WTC11 (cell line): ENCODE results near the gene VPS41. TPM values are rescaled to one million over a fixed set of nuclear protein-coding genes. Genes with fewer than 3 reads are reported as not detected.

Experiments
- ATAC-seq: fragments of 200-7000 bp; cut with Tn5 transposase; 2 replicates; pipeline ENCODE4 v1.10.0; 2021; ENCODE audit warnings: mild to moderate bottlenecking, moderate library complexity
- CTCF ChIA-PET: fragments of 300-600 bp; sonication (Branson Sonifier 250); formaldehyde crosslinking; loops from one replicate; lab custom pipeline; 2021; ENCODE audit warnings: antibody characterized with exemption; lab: Charles Lee
- POLR2A ChIA-PET: fragments of 350-600 bp; sonication (Branson Sonifier 250); formaldehyde crosslinking; loops from one replicate; lab custom pipeline; 2021; ENCODE audit warnings: antibody characterized with exemption; lab: Charles Lee
- DNase-seq: peaks from one replicate; pipeline ENCODE4 v3.0.0; 2021; ENCODE audit warnings: low spot score
- H3K27ac Mint-ChIP-seq: 2 replicates; pipeline ENCODE4 v1.8.0; 2021; ENCODE audit warnings: mixed read lengths
- H3K27me3 Mint-ChIP-seq: 2 replicates; pipeline ENCODE4 v1.8.0; 2021; ENCODE audit warnings: low read depth, mild to moderate bottlenecking, moderate library complexity, mixed read lengths
- H3K36me3 Mint-ChIP-seq: 2 replicates; pipeline ENCODE4 v1.8.0; 2021; ENCODE audit warnings: mixed read lengths
- H3K4me1 Mint-ChIP-seq: 2 replicates; pipeline ENCODE4 v1.8.0; 2022; ENCODE audit warnings: mixed read lengths
- H3K4me3 Mint-ChIP-seq: 2 replicates; pipeline ENCODE4 v1.8.0; 2021; ENCODE audit warnings: mild to moderate bottlenecking, moderate library complexity, mixed read lengths
- H3K9me3 Mint-ChIP-seq: 2 replicates; pipeline ENCODE4 v1.8.0; 2021; ENCODE audit warnings: mixed read lengths
- EMX1 ChIP-seq: fragments of 250-450 bp; sonication (Bioruptor Pico); IDR thresholded peaks from 2 replicates; pipeline ENCODE4 v1.8.0; 2021; ENCODE audit warnings: mild to moderate bottlenecking
- GTF2I ChIP-seq: fragments of 250-450 bp; sonication (Bioruptor Pico); conservative IDR thresholded peaks from 2 replicates; pipeline ENCODE4 v1.4.0; 2021; ENCODE audit warnings: mild to moderate bottlenecking
- KAT7 ChIP-seq: sonication (generic); formaldehyde crosslinking; IDR thresholded peaks from 2 replicates; pipeline ENCODE4 v1.8.1; 2023; ENCODE audit warnings: missing genetic modification reagents, mild to moderate bottlenecking, borderline replicate concordance
- MYBL2 ChIP-seq: sonication (generic); formaldehyde crosslinking; IDR thresholded peaks from 2 replicates; pipeline ENCODE4 v1.8.1; 2023; ENCODE audit warnings: mild to moderate bottlenecking, moderate library complexity, missing genetic modification reagents
- TP53 ChIP-seq: sonication (generic); formaldehyde crosslinking; IDR thresholded peaks from 2 replicates; pipeline ENCODE4 v1.8.1; 2023; ENCODE audit warnings: mild to moderate bottlenecking, missing genetic modification reagents
- ZNF138 ChIP-seq: sonication (generic); formaldehyde crosslinking; conservative IDR thresholded peaks from 2 replicates; pipeline ENCODE4 v1.8.1; 2022; ENCODE audit warnings: mild to moderate bottlenecking, moderate library complexity, missing genetic modification reagents
- ZNF317 ChIP-seq: sonication (generic); formaldehyde crosslinking; IDR thresholded peaks from 2 replicates; pipeline ENCODE4 v1.8.1; 2023; ENCODE audit warnings: low read depth, mild to moderate bottlenecking, moderate library complexity, missing genetic modification reagents, borderline replicate concordance
- total RNA-seq: library from RNA; stranded (reverse); gene quantifications from 3 replicates; pipeline ENCODE4 v1.2.3, GENCODE V29; 2021
- TF ChIP-seq, protein P1 (sequence below): fragments of 200-600 bp; IDR thresholded peaks from 2 replicates; pipeline ENCODE4 v1.8.0; 2022; ENCODE audit warnings: antibody characterized with exemption
- TF ChIP-seq, protein P2 (sequence below): sonication (generic); formaldehyde crosslinking; IDR thresholded peaks from 2 replicates; pipeline ENCODE4 v1.8.0; 2022; ENCODE audit warnings: missing genetic modification reagents
- TF ChIP-seq, protein P3 (sequence below): sonication (generic); formaldehyde crosslinking; IDR thresholded peaks from 2 replicates; pipeline ENCODE4 v1.8.0; 2022; ENCODE audit warnings: mild to moderate bottlenecking, missing genetic modification reagents
- TF ChIP-seq, protein P4 (sequence below): fragments of 250-450 bp; sonication (Bioruptor Pico); IDR thresholded peaks from 2 replicates; pipeline ENCODE4 v1.9.0; 2021; ENCODE audit warnings: mild to moderate bottlenecking, borderline replicate concordance
- TF ChIP-seq, protein P5 (sequence below): sonication (generic); formaldehyde crosslinking; IDR thresholded peaks from 2 replicates; pipeline ENCODE4 v1.8.1; 2023; ENCODE audit warnings: mild to moderate bottlenecking, missing genetic modification reagents
- TF ChIP-seq, protein P6 (sequence below): fragments of 250-450 bp; sonication (Bioruptor Pico); conservative IDR thresholded peaks from 2 replicates; pipeline ENCODE4 v1.9.0; 2021; ENCODE audit warnings: mild to moderate bottlenecking

The VPS41 gene
- total RNA-seq, 1 experiment from 2014 or later: 50.3 TPM

DNA sequence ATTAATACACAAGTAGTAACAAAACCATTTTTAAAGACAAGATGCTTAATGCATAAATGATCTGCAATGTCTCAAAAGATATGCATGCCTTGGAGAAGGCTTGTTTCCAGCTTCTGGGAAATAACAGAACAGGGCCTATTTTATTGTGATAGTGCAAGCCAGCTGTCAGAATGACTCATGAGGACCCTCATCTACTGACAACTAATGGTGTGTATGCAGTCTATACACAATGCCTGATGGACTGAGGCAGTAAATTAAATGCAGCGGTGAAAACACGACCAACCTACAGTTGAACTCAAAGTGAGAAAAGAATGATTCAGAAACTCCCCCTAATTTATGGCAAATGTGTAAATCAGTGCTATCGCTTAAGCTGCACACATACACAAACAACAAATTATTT lies 46.3 kb downstream of the VPS41 start (continued):
- TF ChIP-seq, protein P1, sequence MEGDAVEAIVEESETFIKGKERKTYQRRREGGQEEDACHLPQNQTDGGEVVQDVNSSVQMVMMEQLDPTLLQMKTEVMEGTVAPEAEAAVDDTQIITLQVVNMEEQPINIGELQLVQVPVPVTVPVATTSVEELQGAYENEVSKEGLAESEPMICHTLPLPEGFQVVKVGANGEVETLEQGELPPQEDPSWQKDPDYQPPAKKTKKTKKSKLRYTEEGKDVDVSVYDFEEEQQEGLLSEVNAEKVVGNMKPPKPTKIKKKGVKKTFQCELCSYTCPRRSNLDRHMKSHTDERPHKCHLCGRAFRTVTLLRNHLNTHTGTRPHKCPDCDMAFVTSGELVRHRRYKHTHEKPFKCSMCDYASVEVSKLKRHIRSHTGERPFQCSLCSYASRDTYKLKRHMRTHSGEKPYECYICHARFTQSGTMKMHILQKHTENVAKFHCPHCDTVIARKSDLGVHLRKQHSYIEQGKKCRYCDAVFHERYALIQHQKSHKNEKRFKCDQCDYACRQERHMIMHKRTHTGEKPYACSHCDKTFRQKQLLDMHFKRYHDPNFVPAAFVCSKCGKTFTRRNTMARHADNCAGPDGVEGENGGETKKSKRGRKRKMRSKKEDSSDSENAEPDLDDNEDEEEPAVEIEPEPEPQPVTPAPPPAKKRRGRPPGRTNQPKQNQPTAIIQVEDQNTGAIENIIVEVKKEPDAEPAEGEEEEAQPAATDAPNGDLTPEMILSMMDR: no peak
- TF ChIP-seq ZNF317: no peak

DNA sequence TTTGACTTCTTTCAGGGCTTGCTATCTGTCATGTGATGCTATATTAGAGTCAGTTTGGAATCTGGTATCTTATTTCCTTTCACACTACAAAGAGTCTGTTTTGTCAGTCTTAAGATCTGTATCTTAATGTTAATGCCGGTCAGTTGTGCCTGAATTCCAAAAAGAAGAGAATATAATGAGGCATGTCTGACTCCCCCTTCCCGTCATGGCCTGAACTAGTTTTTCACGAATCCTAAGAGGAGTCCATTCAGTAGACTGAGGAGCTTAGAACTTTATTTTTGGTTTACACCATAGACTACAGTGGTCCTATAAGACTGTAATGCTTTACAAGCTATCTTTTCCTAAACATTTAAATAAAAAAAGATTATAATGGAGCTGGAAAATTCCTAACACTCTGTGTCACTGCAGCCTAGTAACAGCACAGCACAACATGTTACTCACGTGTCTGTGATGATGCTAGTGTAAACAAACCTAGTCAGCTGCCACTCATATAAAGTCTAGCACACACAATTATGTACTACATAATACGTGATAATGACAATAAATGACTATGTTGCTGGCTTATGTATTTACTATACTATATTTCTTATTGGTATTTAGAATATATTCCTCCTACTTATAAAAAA lies 50.6 kb downstream of the VPS41 start:
- no peaks in the 10 kb centered on the region; the same call in 1 of the 2 replicates for H3K36me3 Mint-ChIP-seq
- no peak for ATAC-seq
- CTCF ChIA-PET: no interaction called here
- H3K4me3 Mint-ChIP-seq: no peak overlapping the region
- H3K27me3 Mint-ChIP-seq: no peaks in the 10 kb centered on the region
- TF ChIP-seq, protein P2, sequence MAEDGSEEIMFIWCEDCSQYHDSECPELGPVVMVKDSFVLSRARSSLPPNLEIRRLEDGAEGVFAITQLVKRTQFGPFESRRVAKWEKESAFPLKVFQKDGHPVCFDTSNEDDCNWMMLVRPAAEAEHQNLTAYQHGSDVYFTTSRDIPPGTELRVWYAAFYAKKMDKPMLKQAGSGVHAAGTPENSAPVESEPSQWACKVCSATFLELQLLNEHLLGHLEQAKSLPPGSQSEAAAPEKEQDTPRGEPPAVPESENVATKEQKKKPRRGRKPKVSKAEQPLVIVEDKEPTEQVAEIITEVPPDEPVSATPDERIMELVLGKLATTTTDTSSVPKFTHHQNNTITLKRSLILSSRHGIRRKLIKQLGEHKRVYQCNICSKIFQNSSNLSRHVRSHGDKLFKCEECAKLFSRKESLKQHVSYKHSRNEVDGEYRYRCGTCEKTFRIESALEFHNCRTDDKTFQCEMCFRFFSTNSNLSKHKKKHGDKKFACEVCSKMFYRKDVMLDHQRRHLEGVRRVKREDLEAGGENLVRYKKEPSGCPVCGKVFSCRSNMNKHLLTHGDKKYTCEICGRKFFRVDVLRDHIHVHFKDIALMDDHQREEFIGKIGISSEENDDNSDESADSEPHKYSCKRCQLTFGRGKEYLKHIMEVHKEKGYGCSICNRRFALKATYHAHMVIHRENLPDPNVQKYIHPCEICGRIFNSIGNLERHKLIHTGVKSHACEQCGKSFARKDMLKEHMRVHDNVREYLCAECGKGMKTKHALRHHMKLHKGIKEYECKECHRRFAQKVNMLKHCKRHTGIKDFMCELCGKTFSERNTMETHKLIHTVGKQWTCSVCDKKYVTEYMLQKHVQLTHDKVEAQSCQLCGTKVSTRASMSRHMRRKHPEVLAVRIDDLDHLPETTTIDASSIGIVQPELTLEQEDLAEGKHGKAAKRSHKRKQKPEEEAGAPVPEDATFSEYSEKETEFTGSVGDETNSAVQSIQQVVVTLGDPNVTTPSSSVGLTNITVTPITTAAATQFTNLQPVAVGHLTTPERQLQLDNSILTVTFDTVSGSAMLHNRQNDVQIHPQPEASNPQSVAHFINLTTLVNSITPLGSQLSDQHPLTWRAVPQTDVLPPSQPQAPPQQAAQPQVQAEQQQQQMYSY (CRISPR knock-in tag): no peak
- TF ChIP-seq, protein P3, sequence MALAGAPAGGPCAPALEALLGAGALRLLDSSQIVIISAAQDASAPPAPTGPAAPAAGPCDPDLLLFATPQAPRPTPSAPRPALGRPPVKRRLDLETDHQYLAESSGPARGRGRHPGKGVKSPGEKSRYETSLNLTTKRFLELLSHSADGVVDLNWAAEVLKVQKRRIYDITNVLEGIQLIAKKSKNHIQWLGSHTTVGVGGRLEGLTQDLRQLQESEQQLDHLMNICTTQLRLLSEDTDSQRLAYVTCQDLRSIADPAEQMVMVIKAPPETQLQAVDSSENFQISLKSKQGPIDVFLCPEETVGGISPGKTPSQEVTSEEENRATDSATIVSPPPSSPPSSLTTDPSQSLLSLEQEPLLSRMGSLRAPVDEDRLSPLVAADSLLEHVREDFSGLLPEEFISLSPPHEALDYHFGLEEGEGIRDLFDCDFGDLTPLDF (CRISPR knock-in tag): no peak
- no peak for TF ChIP-seq MYBL2 (CRISPR knock-in tag)
- TF ChIP-seq TP53: no peak
- TF ChIP-seq, all 79 proteins: peak for 0
- no peak for DNase-seq
- Mint-ChIP-seq H3K9me3 (peaks cover 2% of the 10 kb centered on the region), H3K27ac (no peak overlapping the region), H3K4me1 (peaks cover 7% of the 10 kb centered on the region)
- POLR2A ChIA-PET: no interaction called here

DNA sequence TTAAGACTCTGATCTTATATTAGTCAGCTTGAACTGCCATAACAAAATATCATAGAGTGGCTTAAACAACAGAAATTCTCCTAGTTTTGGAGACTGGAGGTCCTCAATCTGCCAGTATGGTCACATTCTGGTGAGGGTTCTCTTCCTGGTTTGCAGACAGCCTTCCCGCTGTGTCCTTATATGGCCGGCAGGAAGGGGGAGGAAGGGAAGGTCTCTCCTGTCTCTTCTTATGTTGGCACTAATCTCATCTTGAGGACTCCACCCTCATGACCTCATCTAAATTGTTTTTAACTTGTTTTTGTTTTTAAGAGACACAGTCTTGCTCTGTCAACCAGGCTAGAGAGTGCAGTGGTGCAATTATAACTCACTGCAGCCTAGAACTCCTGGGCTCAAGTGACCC lies 53.1 kb downstream of the VPS41 start:
- Mint-ChIP-seq H3K27ac (no peak overlapping the region), H3K4me1 (peaks cover 14% of the 10 kb centered on the region), H3K27me3 (no peaks in the 10 kb centered on the region), H3K4me3 (no peak overlapping the region), H3K9me3 (peaks cover 14% of the 10 kb centered on the region), H3K36me3 (no peaks in the 10 kb centered on the region; the same call in none of the 2 replicates)
- CTCF ChIA-PET: no interaction called here
- POLR2A ChIA-PET: no interaction called here
- DNase-seq: no peak
- peak; percentile 72 for ATAC-seq
- no peak for TF ChIP-seq KAT7 (CRISPR knock-in tag)
- TF ChIP-seq, protein P4, sequence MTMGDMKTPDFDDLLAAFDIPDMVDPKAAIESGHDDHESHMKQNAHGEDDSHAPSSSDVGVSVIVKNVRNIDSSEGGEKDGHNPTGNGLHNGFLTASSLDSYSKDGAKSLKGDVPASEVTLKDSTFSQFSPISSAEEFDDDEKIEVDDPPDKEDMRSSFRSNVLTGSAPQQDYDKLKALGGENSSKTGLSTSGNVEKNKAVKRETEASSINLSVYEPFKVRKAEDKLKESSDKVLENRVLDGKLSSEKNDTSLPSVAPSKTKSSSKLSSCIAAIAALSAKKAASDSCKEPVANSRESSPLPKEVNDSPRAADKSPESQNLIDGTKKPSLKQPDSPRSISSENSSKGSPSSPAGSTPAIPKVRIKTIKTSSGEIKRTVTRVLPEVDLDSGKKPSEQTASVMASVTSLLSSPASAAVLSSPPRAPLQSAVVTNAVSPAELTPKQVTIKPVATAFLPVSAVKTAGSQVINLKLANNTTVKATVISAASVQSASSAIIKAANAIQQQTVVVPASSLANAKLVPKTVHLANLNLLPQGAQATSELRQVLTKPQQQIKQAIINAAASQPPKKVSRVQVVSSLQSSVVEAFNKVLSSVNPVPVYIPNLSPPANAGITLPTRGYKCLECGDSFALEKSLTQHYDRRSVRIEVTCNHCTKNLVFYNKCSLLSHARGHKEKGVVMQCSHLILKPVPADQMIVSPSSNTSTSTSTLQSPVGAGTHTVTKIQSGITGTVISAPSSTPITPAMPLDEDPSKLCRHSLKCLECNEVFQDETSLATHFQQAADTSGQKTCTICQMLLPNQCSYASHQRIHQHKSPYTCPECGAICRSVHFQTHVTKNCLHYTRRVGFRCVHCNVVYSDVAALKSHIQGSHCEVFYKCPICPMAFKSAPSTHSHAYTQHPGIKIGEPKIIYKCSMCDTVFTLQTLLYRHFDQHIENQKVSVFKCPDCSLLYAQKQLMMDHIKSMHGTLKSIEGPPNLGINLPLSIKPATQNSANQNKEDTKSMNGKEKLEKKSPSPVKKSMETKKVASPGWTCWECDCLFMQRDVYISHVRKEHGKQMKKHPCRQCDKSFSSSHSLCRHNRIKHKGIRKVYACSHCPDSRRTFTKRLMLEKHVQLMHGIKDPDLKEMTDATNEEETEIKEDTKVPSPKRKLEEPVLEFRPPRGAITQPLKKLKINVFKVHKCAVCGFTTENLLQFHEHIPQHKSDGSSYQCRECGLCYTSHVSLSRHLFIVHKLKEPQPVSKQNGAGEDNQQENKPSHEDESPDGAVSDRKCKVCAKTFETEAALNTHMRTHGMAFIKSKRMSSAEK (CRISPR knock-in tag): no peak
- no peak for TF ChIP-seq ZNF138 (CRISPR knock-in tag)
- TF ChIP-seq, protein P5, sequence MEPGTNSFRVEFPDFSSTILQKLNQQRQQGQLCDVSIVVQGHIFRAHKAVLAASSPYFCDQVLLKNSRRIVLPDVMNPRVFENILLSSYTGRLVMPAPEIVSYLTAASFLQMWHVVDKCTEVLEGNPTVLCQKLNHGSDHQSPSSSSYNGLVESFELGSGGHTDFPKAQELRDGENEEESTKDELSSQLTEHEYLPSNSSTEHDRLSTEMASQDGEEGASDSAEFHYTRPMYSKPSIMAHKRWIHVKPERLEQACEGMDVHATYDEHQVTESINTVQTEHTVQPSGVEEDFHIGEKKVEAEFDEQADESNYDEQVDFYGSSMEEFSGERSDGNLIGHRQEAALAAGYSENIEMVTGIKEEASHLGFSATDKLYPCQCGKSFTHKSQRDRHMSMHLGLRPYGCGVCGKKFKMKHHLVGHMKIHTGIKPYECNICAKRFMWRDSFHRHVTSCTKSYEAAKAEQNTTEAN: no peak
- no peak for TF ChIP-seq GTF2I
- TF ChIP-seq, protein P6, sequence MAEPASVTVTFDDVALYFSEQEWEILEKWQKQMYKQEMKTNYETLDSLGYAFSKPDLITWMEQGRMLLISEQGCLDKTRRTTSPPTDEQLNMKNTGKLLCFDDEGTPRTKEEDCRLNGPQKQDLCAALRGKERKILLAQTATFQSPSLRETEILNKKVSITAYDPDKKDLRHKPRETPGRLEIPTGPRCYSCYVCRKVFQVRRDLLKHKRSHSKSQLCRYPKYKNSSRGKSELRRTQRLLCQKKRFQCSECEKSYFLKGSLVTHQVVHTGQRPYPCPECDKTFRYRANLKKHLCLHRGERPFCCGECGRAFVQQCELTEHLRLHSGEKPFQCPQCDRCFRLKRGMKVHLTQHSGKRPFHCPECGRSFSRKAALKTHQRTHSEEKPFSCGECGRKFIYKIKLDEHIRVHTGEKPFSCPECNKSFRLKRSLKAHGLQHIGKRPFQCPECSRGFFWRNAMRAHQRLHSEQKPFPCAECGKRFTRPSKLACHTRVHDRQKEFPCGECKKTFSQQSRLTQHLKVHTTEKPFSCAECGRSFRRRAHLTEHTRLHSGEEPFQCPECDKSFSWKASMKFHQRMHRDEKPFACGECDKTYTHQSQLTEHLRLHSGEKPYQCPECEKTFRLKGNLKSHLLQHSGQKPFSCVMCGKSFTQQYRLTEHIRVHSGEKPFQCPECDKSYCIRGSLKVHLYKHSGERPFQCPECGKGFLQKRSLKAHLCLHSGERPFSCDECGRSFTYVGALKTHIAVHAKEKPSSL (CRISPR knock-in tag): no peak
- TF ChIP-seq EMX1 (CRISPR knock-in tag): no peak
- TF ChIP-seq, protein P2 (CRISPR knock-in tag): no peak
